ENCODE results near the gene ZRSR2.

GRCh38 chrX:15864629-15865028 lies 74.3 kb downstream of the ZRSR2 start:
- TF ChIP-seq TAF1 (IDR thresholded peaks at IDR 0.05; ENCODE audit: low read depth) (no peak), YY1 (IDR thresholded peaks at IDR 0.05; ENCODE audit: low read depth) (no peak), NFIC (IDR thresholded peaks at IDR 0.05) (no peak), CREB1 (IDR thresholded peaks at IDR 0.05; ENCODE audit: low read depth) (no peak), EP300 (IDR thresholded peaks at IDR 0.05; ENCODE audit: borderline replicate concordance) (no peak), REST (IDR thresholded peaks at IDR 0.05; ENCODE audit: low read depth) (no peak), RAD21 (IDR thresholded peaks at IDR 0.05; ENCODE audit: low read depth) (no peak), USF1 (IDR thresholded peaks at IDR 0.05) (no peak), ZBTB7A (IDR thresholded peaks at IDR 0.05; ENCODE audit: low read depth) (no peak), CEBPB (IDR thresholded peaks at IDR 0.05) (no peak), TCF12 (IDR thresholded peaks at IDR 0.05; ENCODE audit: low read depth) (no peak), FOXM1 (IDR thresholded peaks at IDR 0.05; ENCODE audit: borderline replicate concordance, low read depth) (no peak), MAX (IDR thresholded peaks at IDR 0.05) (no peak), TEAD4 (IDR thresholded peaks at IDR 0.05) (no peak)
